Measurements from ENCODE around the gene PHF23.
A peak's percentile ranks its signal among the peaks of the same experiment; 100 is the strongest.
"Not testable (repeated sequence)": the region's sequence is repeated elsewhere in the genome, so short reads cannot be mapped to it uniquely, and the experiment has no call there.

The PHF23 gene

DNA sequence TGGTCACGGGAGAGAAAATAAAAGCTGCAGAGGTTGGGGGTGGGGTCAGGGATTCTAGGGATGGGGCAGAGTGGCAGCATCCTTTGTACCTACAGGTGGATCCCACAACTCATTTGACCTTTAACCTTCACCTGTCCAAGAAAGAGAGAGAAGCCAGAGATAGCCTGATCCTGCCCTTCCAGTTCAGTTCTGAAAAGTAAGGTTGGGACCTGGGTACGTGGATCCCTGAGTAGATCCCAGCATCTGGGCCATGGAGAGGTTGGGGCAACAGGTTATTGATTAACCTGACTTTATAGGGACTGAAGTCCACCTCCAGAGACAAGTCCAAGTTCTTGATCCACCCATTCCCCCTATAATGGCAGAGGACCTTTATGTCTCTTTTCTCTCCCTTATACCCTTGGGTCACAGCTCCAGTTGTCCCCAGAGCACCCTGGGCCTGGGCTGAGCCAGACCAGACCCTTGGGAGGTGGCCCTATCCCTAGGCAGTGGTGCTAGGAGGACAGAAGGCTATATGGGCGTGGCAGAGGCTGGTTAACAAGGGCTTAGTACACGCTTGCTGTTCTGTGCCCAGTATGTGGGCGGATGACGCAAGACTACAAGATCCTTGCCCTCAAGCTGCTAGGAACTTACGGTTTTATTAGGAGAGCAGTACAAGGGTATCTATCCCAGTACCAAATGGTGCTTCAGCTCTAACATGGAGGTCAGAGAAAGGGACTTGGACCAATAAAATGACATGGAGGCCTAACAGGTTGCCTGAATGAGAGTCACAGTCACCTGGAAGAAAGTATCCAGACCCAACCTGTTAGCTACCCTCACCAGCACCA, 19.7 kb upstream of the PHF23 start:
- DNase-seq, result no peak

DNA sequence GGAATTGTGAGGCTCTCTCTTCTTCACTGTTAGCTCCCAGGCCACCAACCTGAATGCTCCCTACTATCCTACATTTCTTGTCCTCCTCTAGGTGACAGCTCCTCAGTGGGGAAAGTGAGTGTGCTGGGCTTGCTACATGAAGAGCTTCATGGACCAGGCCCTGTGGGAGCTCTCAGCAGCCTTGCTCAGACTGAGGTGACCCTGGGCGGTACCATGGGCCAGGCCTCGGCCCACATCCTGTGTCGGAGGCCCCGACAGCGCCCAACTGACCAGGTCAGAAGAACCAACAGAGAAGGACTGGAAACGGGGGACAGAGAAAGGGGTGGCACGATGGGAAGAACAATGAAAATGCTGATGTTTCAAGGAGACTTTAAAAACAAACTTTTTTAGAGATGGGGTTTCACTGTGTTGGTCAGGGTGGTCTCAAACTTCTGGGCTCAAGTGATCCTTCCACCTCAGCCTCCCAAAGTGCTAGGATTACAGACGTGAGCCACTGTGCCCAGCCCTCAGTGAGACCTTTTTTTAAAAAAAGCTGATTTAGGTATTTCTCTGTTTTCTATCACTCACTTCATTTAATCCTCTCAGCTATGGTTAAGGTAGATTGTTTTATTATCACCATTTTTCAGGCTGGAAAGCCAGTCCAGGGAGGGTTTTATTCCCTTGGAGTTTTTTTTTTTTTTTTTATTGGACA, 17.7 kb upstream of the PHF23 start:
- DNase-seq, result no peak

DNA sequence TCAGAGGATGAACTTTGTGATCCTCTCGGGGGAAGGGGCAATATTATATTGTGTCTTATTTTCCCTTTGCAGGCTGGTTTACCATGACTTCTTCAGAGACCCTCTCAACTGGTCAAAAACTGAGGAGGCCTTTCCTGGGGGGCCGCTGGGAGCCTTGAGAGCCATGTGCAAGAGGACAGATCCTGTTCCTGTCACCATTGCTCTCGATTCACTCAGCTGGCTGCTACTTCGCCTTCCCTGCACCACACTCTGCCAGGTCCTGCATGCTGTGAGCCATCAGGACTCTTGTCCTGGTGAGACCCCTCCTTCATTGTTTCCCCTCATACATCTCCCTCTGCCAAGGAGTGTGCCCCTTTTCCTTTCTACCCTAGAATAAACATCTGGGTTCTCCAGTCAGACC, 15.3 kb upstream of the PHF23 start:
- DNase-seq, result no peak

DNA sequence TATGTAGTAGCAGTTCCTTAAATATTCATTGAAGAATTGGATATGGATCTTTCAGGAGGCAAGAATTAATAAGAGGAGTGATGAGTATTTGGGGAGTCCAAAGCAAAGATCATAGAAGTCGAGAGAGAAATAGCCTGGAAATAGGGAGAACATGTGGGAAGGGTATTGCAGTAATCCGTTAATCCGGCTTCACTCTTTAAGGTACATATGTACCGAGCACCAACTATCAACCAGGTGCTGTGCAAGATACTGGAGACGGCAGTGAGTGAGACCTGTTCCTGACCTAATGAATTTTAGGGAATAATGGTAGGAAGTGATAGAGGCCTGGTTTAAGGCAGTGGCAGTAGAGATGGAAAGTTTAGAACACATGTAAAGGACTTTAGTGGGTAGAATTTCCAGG, 13.8 kb upstream of the PHF23 start:
- no peak for DNase-seq

DNA sequence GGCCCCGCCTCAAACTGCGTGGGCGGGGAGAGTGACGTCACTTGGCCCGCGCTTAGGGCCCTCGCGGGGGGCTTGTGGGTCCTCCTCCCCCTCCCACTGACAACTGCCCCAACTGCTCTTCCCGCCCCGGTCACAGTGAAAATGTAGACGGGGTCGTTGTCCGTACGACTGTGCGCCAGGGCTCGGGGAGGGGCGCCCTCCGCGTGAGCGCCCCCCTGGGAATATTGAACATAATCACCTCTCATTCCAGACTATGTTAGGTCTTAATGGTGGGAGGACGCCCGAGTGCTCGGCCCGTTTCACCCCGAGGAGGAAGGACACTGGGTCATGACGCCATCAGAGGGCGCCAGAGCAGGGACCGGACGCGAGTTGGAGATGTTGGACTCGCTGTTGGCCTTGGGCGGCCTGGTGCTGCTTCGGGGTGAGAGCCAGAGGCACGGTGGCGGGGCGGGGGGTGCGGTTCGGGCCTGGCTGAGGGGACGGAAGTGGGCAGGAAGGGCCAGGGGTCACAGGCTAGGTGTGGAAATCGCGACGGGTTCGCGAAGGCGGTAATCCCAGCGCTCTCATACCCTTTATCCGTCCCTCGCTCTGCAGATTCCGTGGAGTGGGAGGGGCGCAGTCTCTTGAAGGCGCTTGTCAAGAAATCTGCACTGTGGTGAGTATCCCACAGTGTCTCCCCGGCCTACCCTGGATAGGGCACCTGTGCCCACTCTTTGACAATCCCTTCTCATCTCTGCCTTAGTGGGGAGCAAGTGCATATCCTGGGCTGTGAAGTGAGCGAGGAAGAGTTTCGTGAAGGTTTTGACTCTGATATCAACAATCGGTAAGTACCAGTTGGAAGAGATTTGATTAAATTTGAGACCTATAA, 13.2 kb upstream of the PHF23 start, which contains the start of gene ELP5:
Gene ELP5 (plus strand): TSS at position 40 of the 868 bp plus-strand sequence. CDS start 336 bp downstream, at position 376.
- peak; percentile 91 for DNase-seq

DNA sequence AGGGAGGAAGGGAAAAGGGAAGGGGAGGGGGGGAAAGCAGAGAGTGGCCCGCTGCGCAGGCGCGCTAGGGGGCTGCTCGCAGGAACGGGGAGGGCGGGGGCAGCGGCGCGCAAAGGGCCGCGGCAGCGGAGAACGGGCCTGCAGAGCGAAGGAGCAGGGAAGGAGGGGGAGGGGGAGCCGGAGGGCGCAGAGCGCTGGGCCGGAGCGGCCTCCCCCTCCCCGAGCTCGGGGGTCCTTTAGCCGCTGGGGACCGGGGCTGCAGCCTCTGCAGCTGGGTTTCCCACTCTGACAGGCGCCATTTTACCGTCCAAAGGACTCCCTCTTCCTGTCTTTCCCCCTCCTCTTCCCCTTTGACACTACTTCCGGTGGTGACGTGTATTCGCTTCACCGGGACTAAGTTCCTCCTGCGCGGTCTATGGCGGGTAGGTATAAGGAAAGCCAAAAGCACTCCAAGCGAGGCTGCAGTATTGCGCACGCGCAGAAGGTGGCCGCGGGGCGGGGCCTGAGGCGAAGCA, 12.5 kb upstream of the PHF23 start, which contains the start of gene CTDNEP1:
Gene CTDNEP1 (minus strand): TSS at position 74 of the 515 bp plus-strand sequence. CDS start 438 bp downstream, outside the sequence.
- DNase-seq, result peak; percentile 100

DNA sequence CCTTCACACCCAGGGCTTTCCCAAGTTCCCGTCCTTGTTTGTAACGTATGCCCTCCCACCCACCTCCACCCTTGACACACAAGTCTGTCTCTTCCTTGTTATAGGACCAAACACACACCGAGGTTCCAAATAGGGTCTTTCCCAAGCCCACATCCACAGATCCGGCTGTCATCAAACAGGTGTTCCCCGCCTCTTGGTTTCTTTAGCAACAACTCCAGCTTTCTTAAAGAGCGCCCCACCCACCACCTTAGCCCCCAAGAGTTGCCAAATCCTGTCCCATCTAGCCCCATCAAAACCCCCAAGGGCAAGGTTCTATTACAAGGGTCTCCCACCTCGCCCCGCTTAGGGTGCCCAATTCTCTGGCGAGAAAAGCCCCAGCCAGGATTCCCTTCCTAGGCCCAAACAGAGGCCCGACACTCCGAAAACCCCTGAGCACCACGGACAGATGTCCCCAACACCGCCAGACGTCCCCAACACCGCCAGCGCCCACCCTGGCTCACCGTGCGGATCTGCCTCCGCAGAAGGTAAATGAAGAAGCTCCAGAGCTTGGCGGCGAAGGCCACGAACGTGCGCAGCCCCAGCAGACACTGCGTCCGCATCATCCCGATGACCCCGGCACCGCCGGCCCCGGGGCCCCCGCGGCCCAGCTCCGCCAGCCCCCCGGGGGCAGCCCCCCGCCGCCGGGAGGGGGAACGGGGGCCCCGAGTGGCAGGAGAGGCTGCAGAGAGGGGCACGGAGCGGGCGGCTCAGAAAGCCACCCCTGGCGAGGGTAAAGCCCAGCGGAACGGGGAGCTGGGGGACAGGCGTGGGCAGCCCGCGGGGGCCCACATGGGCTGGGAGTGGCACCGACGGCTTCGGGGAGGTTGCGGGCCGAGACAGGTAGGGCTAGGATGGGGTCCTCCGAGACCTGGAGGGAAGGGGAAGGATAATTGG, 11.7 kb upstream of the PHF23 start:
- DNase-seq, result peak; percentile 81

DNA sequence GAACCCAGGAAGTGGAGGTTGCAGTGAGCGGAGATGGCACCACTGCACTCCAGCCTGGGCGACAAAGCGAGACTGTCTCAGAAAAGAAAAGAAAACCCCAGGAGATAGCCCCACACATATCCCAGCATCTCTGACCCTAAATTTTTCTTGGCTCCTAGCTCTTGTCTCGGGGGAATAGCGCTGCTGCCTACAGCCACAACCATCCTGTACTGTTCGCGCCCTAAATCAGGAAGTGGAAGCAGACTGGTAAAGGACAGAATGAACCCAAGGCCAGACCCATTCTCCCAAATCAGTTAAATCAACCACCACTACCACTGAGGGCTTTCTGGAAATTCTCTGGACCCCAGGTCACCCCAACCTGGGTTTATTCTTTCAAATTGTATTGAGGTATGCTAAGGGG, 10.6 kb upstream of the PHF23 start:
- no peak for DNase-seq

DNA sequence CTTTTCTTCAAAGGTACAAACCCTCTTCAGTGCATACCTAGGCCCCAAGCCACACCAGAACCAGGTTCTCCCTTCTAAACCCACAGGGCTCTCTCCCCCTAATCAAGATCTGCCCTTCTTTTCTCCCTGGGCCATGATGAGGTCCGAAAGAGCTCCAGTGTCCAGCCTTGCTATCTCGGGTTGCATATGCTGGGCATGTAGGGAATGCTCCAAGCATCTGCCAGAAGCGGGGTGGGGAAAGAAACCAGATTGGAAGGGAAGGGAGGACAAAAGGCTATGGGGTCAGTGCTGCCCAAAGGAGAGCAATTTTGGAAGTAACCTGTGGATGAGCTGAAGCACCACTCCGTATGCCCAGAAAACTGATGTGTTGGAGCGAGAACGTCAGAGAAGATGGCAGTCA, 10.0 kb upstream of the PHF23 start:
- no peak for DNase-seq

DNA sequence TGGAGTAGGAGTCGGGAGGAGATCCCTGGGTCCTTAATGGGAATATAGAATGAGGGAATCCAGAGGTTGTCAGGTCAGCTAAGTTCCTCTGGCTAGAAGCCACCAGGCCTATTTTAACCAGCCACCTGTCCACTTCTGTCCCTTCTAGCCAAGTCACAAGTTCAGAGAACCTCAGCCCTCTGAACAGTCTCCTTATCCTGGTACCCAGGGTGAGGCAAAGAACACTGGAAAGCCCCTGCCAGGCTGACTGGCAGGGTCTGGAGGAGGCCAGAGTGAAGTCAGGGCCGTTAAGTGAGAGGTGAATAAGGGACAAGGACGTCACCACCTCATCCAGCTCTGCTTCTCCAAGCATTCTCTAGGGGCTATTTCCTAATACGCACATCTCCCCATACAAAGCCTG, 9.5 kb upstream of the PHF23 start:
- no peak for DNase-seq

DNA sequence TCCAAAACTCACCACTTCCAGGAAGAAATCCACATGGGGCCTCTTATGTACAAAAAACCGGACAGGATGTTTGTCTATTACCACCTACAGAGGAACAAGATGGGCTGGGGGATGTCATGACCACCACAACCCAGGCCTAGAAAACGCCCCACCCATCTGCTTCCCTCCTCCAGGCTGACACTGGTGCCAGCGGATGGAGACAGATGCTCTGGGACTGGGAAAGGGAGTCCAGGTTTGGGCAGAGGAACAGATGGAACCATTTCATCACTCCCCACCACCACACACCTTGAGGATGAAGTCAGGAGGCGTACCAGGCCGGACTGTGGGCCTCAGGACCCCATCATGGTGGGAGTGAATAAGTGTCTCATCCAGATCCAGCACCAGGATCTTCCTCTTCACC, 7.5 kb upstream of the PHF23 start:
- no peak for DNase-seq

DNA sequence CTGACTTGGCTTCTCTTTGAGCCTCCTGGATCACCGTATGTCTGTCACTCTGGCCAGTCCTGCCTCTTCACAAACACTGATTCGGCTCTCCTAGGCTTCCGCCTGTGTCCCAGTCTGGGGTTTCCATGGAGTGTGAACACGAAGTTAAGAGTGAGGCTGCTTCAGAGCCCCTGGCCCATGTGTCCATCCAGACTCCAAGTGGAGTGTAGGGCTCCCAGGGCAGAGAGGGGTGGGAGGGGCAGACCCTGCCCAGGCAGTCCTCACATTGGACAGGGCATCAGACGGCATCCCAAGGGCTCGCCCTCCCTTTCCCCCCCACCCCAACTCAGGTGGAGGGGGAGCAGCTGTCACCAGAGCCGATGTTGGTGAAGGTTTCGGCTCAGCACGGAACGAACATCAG, 4.6 kb upstream of the PHF23 start:
- not testable (repeated sequence) for DNase-seq

DNA sequence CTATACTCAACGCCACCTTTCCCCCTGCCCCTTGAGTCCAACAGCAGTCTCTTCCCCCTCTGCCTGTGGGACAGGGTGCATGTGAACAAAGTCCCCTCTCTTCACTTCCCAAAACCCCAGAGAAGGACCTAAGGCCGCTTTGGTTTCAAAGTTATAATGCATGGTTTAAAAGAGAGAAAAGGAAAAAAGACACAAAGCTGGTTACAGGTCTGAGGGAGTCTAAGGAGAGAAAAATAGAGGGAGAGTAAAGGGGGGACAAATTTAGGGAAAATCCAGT, 4.1 kb upstream of the PHF23 start:
- DNase-seq, result no peak

DNA sequence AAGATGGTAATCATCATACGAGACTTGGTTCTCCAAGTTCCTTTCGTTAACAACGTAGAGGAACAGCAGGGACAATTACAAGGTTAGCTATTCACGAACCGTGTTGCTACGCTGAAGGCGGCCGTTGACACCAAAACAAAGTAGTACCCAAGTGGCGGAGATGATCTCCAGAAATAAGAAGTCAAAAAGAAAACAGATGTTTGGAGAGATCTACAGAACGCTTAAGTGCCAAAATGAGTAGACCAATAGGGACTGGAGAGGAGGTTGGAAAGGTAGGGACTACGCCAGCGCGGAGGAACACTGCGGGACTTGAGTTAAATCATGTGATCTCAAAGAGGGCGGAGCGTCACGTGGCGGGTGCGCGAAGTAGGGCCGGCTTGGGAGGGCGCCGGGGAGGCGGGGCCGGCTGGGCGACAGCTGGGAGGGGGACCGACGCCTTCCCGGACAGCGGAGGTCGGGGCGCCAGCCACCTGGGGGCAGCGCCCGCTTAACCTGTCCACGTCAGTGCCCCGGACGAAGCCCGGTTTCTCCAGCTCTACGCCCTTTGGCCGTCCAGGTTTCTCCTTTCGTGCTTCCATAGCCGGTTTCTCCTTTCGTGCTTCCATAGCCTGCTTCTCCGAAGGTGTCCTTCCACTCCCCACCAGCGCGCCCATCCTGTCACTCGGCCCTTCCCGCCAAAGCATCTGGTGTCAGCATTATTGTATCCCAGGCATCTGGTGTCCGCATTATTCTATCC, 3.6 kb upstream of the PHF23 start:
- peak; percentile 95 for DNase-seq

DNA sequence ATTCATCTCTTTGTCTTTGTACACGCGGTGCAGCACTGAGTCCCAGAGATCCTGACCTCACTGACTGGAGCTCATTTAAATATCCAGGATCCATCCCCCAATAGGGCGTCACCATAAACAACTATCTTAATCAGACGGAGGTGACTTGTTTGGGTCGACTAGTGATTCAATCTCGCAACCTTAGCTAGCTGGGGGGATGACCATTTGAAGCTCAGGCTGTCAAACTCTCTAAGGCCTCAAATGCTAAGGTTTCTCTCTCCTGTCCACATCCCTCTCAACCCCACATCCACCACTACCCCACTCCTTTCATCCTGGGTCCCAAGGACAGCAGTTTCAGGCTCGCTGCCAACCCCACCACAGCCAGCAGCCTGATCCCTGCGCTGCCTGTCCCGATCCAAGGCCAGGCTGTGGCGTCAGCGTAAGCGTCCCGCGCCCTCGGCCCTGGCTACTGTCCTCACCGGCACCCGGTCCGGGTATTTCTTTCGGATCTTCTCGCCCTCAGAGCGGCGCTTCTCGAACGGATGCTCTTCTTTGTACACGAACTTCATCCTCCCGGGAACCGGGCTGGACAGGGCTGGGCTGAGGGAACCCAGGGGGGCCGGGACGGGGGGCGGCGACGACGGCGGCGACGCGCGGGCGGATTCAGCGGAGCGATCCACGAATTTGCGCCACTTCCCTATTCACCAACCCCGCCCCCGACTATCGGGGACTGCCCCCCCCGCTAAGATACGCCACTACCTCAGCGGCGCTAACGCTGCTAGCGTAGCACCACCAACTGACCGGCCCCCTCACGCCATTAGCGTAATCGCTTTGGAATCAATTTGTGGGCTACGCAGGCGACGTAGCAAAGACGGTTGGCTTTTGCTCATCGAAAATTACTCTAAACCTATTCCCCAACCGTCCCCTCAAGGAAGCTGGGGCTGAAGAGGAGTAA, 2.8 kb upstream of the PHF23 start, which contains the start of gene GABARAP:
Gene GABARAP (minus strand): TSS at position 667 of the 934 bp plus-strand sequence. CDS start 119 bp downstream, at position 548.
- peak; percentile 95 for DNase-seq

DNA sequence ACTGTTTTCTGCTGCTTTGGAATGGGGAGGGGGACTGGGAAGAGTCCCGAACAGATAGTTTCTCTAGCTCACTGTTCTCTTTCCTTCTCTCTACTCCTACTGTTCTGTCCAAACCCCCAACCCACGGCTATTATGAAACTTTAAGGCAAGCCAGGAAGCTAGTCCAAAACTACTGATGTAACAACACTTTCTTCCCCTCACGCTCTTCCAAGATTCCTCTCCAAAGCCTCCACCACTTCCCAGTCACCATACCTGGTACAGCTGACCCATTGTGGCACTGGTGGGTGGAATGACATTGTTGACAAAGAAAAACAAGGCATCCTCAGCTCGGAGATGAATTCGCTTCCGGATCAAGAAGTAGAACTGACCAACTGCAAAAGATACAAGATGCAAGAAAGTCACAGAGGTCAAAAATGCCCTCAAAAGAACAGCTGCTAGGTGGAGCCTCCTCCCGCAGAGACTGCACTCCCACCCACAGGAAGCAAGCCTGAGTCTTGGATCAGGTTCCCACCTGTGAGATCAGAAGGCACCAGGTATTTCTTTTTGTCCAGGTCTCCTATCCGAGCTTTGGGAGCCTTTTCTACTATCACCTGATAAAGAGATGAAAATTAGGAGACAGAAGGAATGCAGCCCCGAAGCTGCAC, 2.0 kb upstream of the PHF23 start:
- no peak for DNase-seq

DNA sequence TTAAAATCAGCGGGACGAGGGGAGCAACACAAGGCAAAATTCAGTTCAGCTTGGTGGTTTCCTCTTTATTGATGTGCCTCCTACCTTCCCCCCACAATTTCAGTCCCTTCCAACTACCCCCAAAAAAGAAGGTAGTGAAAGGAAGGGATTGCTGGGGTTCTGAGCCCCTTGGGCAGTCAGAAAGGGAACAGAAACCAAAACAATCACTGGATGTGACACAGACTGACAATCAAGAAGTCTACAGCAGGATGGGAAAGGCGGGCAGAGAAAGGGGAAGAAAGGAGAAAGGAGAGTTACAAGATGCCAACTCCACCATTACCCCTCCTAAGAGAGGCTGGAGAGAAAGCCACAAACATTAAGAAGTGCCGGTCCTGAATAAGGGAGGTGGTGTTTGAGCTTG, 1.1 kb upstream of the PHF23 start:
- no peak for DNase-seq

DNA sequence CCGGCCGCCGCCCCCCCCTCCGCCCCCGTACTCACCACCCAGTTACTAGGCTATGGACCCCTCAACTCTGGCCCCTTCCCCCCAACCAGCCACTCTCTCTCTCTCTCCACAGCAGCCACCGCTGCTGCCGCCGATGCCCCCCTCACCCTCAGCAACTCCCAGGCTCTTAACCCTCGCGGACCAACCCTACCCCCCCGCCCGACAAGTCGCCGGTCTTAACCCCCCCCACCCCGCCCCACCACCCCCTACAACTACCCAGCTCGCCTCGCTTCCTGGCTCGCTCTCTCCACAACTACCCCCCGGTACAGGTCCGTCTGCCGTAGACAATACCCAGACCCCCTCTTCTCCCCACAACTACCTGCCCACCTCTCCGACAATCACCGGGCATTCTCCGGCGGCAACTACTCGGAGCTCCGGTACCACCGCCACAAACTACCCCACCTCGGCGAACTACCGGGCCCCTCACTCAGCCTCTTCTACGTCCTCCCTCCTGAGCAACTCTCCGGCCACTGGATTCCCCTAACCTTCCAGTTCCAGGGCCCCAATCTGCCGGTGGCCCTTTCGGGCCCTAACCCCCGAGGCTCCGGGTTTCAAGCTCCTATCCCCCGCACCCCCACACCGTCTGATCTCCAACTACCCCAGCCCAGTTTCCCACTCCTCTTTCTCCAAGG, 702 bp downstream of the PHF23 start:
- DNase-seq, result peak; percentile 62

Measured in CD4-positive, alpha-beta T cell treated with Interleukin-17A for 1 hour (primary cell).